DMS114 treated with DMSO at 0.1 percent for 48 hours (cell line): ENCODE data around the gene BRSK1.

Experiments
- DNase-seq: peaks from one replicate; lab custom pipeline; 2025; ENCODE audit not compliant: unreplicated experiment; lab: John Stamatoyannopoulos, UW

Gene BRSK1

GRCh38 chr19:55283548-55284377 is at the start of gene BRSK1:
Gene BRSK1 (plus strand): TSS chr19:55283997. CDS start chr19:55284443, 446 bp downstream.
- peak; percentile 44 for DNase-seq

- DNase-seq: no peak
Observed at GRCh38 chr19:55238030-55238429, 45.8 kb upstream of the BRSK1 start.

- no peak for DNase-seq
Observed at GRCh38 chr19:55239004-55239403, 44.8 kb upstream of the BRSK1 start.

GRCh38 chr19:55240713-55241020 is 43.1 kb upstream of the BRSK1 start:
- DNase-seq: no peak

- DNase-seq: no peak
Observed at GRCh38 chr19:55241143-55241934, 42.5 kb upstream of the BRSK1 start.

GRCh38 chr19:55241935-55242464 is 41.8 kb upstream of the BRSK1 start:
- no peak for DNase-seq

GRCh38 chr19:55242517-55242916 is 41.3 kb upstream of the BRSK1 start:
- no peak for DNase-seq

GRCh38 chr19:55244004-55244680 is 39.7 kb upstream of the BRSK1 start:
- no peak for DNase-seq

- no peak for DNase-seq
Observed at GRCh38 chr19:55245236-55245904, 38.4 kb upstream of the BRSK1 start.

GRCh38 chr19:55246462-55247451 is 37.0 kb upstream of the BRSK1 start:
- DNase-seq: no peak

- no peak for DNase-seq
Observed at GRCh38 chr19:55247621-55248099, 36.1 kb upstream of the BRSK1 start.

- no peak for DNase-seq
Observed at GRCh38 chr19:55248166-55248675, 35.6 kb upstream of the BRSK1 start.

GRCh38 chr19:55248704-55249103 is 35.1 kb upstream of the BRSK1 start:
- DNase-seq: no peak

- no peak for DNase-seq
Observed at GRCh38 chr19:55249841-55250240, 34.0 kb upstream of the BRSK1 start.

- no peak for DNase-seq
Observed at GRCh38 chr19:55250262-55251036, 33.3 kb upstream of the BRSK1 start.

- DNase-seq: no peak
Observed at GRCh38 chr19:55251341-55252081, 32.3 kb upstream of the BRSK1 start.

GRCh38 chr19:55252760-55253663 is 30.8 kb upstream of the BRSK1 start:
- DNase-seq: no peak
